Activated naive CD8-positive, alpha-beta T cell treated with anti-CD3 and anti-CD28 coated beads for 36 hours (primary cell): Measurements from ENCODE around the gene CD37. TPM values are rescaled to one million over a fixed set of nuclear protein-coding genes. Genes with fewer than 3 reads are reported as not detected.
"Not testable (repeated sequence)": the region's sequence is repeated elsewhere in the genome, so short reads cannot be mapped to it uniquely, and the experiment has no call there.

ENCODE experiments used
- DNase-seq: peaks from one replicate; pipeline ENCODE4 v3.0.0; 2021
- H3K27ac Mint-ChIP-seq: one replicate; pipeline ENCODE4 v1.8.0; 2022; ENCODE audit warnings: mild to moderate bottlenecking, moderate library complexity, mixed read lengths
- H3K27me3 Mint-ChIP-seq: one replicate; pipeline ENCODE4 v1.8.0; 2022; ENCODE audit warnings: mild to moderate bottlenecking, mixed read lengths
- H3K36me3 Mint-ChIP-seq: one replicate; pipeline ENCODE4 v1.8.0; 2021; ENCODE audit warnings: mild to moderate bottlenecking, mixed read lengths
- H3K4me1 Mint-ChIP-seq: one replicate; pipeline ENCODE4 v1.8.0; 2021; ENCODE audit warnings: mixed read lengths
- H3K4me3 Mint-ChIP-seq: one replicate; pipeline ENCODE4 v1.8.0; 2022; ENCODE audit warnings: mild to moderate bottlenecking, moderate library complexity, mixed read lengths
- H3K9me3 Mint-ChIP-seq: one replicate; pipeline ENCODE4 v1.8.0; 2022; ENCODE audit warnings: mixed read lengths
- total RNA-seq, 2 experiments: library from RNA; stranded (reverse); gene quantifications; one replicate each; pipeline ENCODE4 v1.2.3, GENCODE V29; 2021

The CD37 gene
- total RNA-seq, 2 experiments from 2014 or later, result 110 to 114 TPM

DNA sequence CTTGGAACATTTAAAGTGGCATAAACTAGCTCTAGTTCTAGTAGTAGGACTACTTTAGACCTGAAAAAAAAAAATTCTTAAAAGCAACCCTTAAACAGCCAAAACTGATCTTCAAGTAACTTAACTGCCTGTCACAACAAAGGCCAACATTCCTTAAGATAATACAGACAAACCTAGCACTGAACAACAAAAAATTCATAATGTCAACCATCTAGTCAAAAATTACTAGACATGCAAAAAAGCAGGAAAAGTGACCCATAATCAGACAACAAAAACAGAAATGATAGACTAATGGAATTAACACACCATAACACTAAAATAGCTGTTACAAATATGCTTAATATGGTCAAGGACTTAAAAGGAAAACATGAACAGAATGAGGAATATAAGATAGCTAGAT, 16.9 kb upstream of the CD37 start:
- Mint-ChIP-seq H3K4me3 (no peak overlapping the region), H3K36me3 (peaks cover 35% of the 10 kb centered on the region), H3K9me3 (peaks cover 17% of the 10 kb centered on the region), H3K4me1 (peaks cover 7% of the 10 kb centered on the region), H3K27ac (no peak overlapping the region), H3K27me3 (no peaks in the 10 kb centered on the region)
- DNase-seq, result no peak

DNA sequence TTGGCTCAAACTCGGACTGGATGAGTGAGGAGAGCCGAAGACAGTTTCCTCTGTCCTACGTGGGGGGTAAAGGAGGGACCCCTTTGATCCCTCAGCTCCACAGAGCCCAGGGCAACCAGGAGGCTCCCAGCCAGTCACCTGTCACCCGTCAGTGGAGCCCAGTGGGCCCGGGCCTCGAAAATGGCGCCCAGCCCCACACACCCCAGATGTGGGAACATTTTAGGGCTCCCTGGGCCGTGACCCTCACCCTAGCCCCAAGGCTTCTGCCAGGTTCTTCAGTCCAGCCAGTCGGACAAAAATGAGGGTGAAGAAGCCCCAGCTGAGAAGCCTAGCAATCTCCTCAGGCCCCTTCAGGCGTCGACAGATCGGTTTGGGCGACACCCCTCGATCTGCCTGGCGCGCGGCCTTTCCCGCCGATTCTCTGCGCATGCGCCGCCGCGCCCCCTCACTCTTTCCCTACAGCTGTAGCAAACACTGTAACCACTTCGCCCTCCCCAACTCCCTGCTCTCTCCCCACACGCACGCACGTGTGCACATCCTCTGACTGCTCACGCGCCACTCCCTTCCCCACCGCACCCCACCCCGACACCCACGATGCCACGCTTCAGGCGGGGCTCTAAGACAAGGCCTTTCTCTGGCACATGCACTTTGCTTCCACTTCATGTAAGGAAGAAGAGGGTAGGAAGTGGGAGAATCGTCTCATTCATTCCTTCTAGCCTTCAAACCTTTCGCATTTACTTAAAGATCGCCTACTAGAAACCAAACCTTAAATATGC, 10.2 kb upstream of the CD37 start, which contains the start of gene SLC6A16:
Gene SLC6A16 (minus strand): TSS at position 391 of the 776 bp plus-strand sequence. CDS start 13,844 bp downstream, outside the sequence.
- Mint-ChIP-seq H3K9me3 (peaks cover 6% of the 10 kb centered on the region), H3K36me3 (peaks cover 22% of the 10 kb centered on the region), H3K4me1 (peaks cover 22% of the 10 kb centered on the region), H3K4me3 (no peak within 1 kb of the TSS), H3K27me3 (no peaks in the 10 kb centered on the region), H3K27ac (no peak within 1 kb of the TSS)
- no peak for DNase-seq

DNA sequence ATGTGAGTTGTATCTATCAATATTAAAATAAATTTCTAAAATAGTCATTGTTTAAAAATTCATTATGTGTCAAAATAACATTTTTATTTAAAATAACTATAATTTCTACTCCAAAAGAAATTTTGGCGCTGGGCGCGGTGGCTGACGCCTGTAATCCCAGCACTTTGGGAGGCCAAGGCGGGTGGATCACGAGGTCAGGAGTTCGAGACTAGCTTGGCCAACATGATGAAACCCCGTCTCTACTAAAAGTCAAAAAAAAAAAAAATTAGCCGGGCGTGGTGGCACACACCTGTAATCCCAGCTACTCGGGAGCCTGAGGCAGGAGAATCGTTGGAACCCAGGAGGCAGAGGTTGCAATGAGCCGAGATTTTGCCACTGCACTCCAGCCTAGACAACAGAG, 9.4 kb upstream of the CD37 start:
- not testable (repeated sequence) for H3K27me3 Mint-ChIP-seq, H3K9me3 Mint-ChIP-seq, H3K4me3 Mint-ChIP-seq, H3K27ac Mint-ChIP-seq, DNase-seq
- H3K36me3 Mint-ChIP-seq, result peaks cover 25% of the 10 kb centered on the region
- H3K4me1 Mint-ChIP-seq, result peaks cover 26% of the 10 kb centered on the region

DNA sequence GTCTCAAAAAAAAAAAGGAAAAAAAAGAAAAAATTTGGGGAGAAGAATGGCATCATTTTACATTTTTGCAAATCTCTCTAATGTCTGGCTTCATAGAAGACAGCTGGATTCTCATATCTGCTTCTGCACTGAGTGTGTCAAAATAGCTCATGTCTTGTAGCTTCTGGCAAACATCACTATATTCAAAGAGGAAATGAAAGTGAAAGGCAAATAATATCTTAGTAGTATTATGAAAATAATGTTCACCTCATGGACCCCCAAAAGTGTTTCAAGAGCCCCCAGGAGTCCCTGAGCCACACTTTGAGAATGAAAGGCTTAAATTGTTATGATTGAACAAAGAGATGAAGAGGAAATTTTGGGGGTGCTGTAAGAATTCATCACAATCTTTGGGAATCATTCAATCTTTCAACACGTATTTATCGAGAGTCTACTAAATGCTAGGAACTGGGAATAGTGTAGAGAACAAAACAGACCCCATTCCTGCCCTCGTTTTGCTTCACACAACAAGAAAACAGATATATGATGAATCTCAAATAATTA, 9.0 kb upstream of the CD37 start:
- Mint-ChIP-seq H3K36me3 (peaks cover 22% of the 10 kb centered on the region), H3K4me1 (peaks cover 29% of the 10 kb centered on the region), H3K27me3 (no peaks in the 10 kb centered on the region), H3K9me3 (peaks cover 6% of the 10 kb centered on the region), H3K27ac (peak overlapping the region; percentile 66), H3K4me3 (no peak overlapping the region)
- DNase-seq, result no peak

DNA sequence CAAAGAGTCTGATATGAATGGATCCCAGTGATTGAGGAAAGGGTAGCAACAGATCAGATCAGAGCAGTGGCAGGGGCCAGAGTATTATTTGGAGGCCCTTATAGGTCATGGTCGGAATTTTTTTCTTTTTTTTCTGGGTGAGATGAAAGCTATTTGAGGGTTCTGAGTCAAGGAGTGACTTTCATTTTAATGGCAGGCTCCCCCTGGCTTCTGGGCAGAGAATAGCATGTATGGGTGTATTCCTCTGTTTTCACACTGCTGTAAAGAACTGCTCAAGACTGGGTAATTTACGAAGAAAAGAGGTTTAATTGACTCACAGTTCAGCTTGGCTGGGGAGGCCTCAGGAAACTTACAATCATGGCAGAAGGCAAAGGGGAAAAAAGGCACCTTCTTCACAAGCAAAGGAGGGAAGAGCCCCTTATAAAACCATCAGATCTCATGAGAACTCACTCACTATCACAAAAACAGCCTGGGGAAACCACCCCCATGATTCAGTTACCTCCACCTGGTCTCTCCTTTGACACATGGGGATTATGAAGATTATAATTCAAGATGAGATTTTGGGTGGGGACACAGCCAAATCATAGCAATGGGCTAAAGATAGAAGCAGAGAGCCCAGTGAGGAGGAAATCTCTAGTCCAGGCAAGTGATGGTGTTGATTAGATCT, 7.2 kb upstream of the CD37 start:
- peaks cover 13% of the 10 kb centered on the region for H3K36me3 Mint-ChIP-seq
- H3K27ac Mint-ChIP-seq, result peak overlapping the region; percentile 7
- no peak overlapping the region for H3K4me3 Mint-ChIP-seq
- H3K9me3 Mint-ChIP-seq, result no peaks in the 10 kb centered on the region
- DNase-seq, result peak; percentile 50
- peaks cover 38% of the 10 kb centered on the region for H3K4me1 Mint-ChIP-seq
- no peaks in the 10 kb centered on the region for H3K27me3 Mint-ChIP-seq

DNA sequence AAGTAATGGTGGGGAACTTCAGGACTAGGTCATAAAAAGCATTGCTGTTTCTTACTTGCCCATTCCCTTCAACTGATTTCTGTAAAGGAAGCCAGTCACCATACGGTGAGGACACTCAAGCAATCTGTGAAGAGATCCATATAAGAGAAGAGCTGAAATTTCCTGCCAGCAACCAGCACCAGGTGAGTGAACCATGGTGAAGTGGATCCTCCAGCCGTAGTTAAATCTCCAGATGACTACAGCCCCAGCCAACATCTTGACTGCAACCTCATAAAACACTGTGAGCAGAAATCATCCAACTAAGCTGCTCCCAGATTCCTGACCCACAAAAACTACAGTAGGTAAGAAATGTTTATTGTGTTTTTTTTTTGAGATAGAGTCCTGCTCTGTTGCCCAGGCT, 6.5 kb upstream of the CD37 start:
- Mint-ChIP-seq H3K27ac (no peak overlapping the region), H3K36me3 (peaks cover 12% of the 10 kb centered on the region)

DNA sequence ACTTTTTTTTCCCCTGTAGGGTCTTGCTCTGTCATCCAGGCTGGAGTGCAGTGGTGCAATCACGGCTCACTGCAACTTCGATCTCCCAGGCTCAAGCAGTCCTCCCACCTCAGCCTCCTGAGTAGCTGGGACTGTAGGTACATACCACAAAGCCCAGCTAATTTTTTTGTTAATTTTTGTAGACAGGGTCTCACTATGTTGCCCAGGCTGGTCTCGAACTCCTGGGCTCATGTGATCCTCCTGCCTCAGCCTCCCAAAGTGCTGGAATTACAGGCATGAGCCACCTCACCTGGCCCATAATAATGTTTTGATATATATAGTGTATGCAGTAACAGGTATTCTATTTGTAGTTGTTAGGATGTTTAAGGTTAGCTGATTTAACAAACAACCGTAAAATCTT, 4.0 kb upstream of the CD37 start:
- H3K9me3 Mint-ChIP-seq, H3K4me3 Mint-ChIP-seq, DNase-seq, H3K27me3 Mint-ChIP-seq: not testable (repeated sequence)
- Mint-ChIP-seq H3K36me3 (peaks cover 12% of the 10 kb centered on the region), H3K4me1 (peaks cover 51% of the 10 kb centered on the region), H3K27ac (peak overlapping the region; percentile 59)

More for the DNA sequence above, 6.5 kb upstream of the CD37 start:
- Mint-ChIP-seq H3K4me3 (no peak overlapping the region), H3K27me3 (no peaks in the 10 kb centered on the region), H3K4me1 (peaks cover 44% of the 10 kb centered on the region), H3K9me3 (no peaks in the 10 kb centered on the region)
- DNase-seq, result no peak

DNA sequence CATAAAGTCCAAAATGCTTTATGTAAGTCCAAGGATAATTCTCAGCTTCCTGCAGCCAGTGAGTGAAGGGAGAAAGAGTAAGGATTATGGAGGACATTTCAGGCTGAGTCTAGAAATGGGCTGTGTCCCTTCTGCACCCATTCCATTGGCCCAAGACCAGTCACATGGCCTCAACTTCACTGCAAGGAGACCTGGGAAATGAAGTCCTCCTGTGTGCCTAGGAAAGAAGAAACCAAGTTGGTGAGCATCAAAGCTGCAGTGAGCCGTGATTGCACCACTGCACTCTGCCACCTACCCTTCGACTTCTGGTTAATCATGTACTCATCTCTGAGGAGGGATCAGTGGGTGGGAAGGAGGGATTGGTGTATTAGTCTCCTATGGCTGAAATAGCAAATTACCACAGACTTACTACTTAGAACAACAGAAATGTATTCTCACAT, 3.6 kb upstream of the CD37 start:
- Mint-ChIP-seq H3K4me3 (no peak overlapping the region), H3K9me3 (no peaks in the 10 kb centered on the region), H3K27me3 (no peaks in the 10 kb centered on the region), H3K27ac (peak overlapping the region; percentile 59), H3K36me3 (peaks cover 15% of the 10 kb centered on the region), H3K4me1 (peaks cover 53% of the 10 kb centered on the region)
- DNase-seq, result peak; percentile 57

DNA sequence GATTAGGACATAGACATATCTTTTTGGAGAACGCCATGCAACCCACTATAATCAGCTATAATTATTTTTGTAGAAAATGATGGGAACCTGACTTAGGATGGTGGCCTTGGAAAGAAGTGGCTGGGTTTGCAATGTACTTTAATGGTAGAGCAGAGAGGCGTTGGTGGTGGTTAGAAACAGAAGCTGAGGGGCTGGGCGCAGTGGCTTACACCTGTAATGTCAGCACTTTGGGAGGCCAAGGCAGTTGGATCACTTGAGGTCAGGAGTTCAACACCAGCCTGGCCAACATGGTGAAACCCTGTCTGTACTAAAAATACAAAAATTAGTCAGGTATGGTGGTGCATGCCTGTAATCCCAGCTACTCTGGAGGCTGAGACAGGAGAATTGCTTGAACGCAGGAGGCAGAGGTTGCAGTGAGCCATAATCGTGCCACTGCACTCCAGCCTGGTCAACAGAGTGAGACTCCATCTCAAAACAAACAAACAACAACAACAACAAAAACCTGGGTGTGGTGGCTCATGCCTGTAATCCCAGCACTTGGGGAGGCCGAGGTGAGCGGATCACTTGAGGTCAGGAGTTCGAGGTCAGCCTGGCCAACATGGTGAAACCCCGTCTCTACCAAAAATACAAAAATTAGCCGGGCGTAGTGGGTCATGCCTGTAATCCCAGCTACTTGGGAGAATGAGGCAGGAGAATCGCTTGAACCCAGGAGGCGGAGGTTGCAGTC, 2.4 kb upstream of the CD37 start:
- peaks cover 54% of the 10 kb centered on the region for H3K4me1 Mint-ChIP-seq
- H3K27me3 Mint-ChIP-seq, H3K9me3 Mint-ChIP-seq, DNase-seq: not testable (repeated sequence)
- peak overlapping the region; percentile 89 for H3K27ac Mint-ChIP-seq
- peaks cover 17% of the 10 kb centered on the region for H3K36me3 Mint-ChIP-seq
- H3K4me3 Mint-ChIP-seq, result peak overlapping the region; percentile 71

DNA sequence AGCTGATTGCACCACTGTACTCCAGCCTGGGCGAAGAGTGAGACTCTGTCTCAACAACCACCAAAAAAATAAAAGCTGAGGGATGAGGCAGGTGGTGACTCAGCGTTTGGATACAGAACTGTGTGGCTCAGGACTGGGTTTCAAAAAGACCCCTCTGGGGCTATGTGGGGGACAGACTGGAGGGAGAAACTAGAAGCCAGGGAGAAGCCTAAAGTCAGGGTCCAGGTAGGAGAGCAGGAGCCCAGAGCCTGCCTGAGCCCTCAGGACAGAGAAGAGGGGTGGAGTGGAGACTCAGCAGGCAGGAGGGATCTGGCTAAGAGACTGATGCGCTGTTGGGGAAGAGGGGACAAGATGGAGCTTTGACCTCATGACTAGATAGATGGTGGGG, 1.8 kb upstream of the CD37 start:
- Mint-ChIP-seq H3K27me3 (no peaks in the 10 kb centered on the region), H3K36me3 (peaks cover 20% of the 10 kb centered on the region), H3K27ac (peak overlapping the region; percentile 89), H3K4me1 (peaks cover 50% of the 10 kb centered on the region), H3K4me3 (peak overlapping the region; percentile 71), H3K9me3 (no peaks in the 10 kb centered on the region)
- DNase-seq, result no peak

DNA sequence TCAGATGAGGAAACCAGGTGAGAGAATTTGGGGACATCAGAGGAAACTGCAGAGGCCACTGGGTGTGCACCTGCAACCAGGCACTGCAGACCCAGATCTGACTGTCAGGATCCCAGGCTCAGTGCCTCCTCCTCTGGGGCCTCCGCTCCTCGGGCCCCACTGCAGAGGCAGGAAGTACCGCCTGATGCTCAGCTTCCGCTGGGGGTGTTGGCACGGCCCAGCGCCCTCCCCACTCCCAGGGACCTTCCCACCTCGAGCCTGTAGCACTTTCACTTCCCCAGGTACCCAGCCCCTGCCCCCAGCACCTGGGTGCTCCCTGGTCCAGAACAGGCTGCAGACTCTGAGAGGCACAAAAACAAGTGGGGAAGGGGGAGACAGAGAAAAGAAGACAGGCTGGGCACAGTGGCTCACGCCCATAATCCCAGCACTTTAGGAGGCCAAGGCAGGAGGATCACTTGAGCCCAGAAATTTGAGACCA, 1.4 kb upstream of the CD37 start:
- peak; percentile 71 for DNase-seq
- peak overlapping the region; percentile 71 for H3K4me3 Mint-ChIP-seq
- H3K27me3 Mint-ChIP-seq, result no peaks in the 10 kb centered on the region
- peak overlapping the region; percentile 89 for H3K27ac Mint-ChIP-seq
- H3K4me1 Mint-ChIP-seq, result peaks cover 52% of the 10 kb centered on the region
- H3K36me3 Mint-ChIP-seq, result peaks cover 24% of the 10 kb centered on the region
- no peaks in the 10 kb centered on the region for H3K9me3 Mint-ChIP-seq

DNA sequence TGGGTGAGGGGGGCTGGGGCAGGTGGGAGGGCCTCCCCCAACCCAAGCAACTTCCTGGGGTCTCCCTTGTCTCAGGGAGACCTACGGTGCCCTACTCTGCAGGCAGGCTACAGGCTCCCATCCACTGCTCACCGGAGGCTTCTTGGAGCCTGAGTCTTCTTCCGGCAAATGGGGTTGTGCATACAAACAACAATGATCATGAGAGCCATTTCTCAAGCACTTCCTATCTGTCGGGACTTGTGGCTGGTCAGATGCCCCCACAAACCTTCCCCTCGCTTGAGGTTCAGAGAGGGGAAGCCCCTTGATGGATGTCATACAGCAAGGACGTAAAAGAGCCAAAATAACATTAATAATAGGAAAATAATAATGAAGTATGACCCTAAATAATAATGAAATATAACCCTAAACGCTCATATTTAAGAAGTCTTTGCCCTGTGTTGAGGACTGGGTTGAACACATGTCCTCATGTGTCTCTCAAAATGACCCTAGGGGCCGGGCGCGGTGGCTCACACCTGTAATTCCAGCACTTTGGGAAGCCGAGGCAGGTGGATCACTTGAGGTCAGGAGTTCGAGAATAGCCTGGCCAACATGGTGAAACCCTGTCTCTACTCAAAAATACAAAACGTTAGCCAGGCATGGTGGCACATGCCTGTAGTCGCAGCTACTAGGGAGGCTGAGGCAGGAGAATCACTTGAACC, 727 bp downstream of the CD37 start:
- Mint-ChIP-seq H3K36me3 (peaks cover 27% of the 10 kb centered on the region), H3K4me3 (peak overlapping the region; percentile 95), H3K27ac (peak overlapping the region; percentile 97), H3K4me1 (peaks cover 49% of the 10 kb centered on the region), H3K27me3 (no peaks in the 10 kb centered on the region), H3K9me3 (no peaks in the 10 kb centered on the region)
- DNase-seq, result peak; percentile 29

DNA sequence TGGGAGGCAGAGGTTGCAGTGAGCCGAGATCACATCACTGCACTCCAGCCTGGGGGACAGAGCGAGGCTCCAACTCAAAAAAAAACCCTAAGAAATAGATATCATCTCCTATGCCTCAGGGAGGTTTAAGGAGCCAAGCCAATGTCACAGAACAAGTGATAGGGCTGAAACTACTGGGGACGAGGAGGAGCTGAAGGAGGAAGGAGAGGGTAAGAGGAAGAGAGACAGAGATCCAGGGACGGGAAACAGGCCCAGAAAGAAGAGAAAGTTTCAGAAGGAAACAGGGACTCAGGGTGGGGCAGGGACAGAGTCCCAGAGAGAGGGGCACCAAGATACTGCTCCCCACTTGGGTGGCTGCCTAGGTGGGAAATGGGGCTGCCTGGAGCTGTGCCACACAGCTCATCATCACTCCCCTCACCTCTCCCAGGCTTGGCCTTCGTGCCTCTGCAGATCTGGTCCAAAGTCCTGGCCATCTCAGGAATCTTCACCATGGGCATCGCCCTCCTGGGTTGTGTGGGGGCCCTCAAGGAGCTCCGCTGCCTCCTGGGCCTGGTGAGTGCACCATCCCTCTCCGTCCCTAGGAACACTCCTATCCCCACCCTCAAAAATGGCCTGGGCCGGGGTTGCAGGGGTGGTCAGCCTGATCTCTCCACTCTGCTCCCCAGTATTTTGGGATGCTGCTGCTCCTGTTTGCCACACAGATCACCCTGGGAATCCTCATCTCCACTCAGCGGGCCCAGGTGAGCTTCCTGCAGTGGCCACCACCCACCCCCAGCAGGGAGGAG, 1.5 kb downstream of the CD37 start:
- H3K4me1 Mint-ChIP-seq, result peaks cover 41% of the 10 kb centered on the region
- no peak for DNase-seq
- H3K9me3 Mint-ChIP-seq, result no peaks in the 10 kb centered on the region
- peak overlapping the region; percentile 95 for H3K4me3 Mint-ChIP-seq
- H3K27me3 Mint-ChIP-seq, result no peaks in the 10 kb centered on the region
- H3K27ac Mint-ChIP-seq, result peak overlapping the region; percentile 97
- H3K36me3 Mint-ChIP-seq, result peaks cover 24% of the 10 kb centered on the region
